ENCODE results near the gene SPACA7. TPM values are rescaled to one million over a fixed set of nuclear protein-coding genes. Genes with fewer than 3 reads are reported as not detected.

Gene SPACA7
- total and polyA plus RNA-seq, 12 donors, result not detected

DNA sequence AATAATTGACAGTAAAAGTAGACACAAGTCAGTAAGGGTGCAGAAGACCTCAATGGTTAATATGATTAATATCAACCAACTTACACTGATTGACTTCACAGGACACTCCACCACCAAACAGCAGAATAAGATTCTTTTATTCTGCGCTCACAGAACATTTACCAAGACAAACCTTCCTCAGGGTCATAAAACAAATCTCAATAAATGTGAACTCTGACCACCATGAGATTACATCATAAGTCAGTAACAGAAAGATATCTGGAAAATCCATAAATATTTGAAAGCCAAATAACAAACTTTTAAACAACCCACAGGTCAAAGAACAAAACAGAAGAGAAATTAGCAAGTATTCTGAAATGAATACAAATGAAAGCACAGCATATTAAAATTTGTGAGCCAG is 99.7 kb downstream of the SPACA7 start:
- intact Hi-C loops (cut with DNase I), result no loop called here
- 95 to 100% (median 99%) methylated on average over 1 of the region's 1 CpG for WGBS, 4 donors
- no peaks in the 10 kb centered on the region for H3K4me1 ChIP-seq (replicated peaks in 1 of 2)
- H3K27ac ChIP-seq, result no peak overlapping the region
- TF ChIP-seq POLR2A (IDR thresholded peaks at IDR 0.05), result no peak
- TF ChIP-seq, protein P1, sequence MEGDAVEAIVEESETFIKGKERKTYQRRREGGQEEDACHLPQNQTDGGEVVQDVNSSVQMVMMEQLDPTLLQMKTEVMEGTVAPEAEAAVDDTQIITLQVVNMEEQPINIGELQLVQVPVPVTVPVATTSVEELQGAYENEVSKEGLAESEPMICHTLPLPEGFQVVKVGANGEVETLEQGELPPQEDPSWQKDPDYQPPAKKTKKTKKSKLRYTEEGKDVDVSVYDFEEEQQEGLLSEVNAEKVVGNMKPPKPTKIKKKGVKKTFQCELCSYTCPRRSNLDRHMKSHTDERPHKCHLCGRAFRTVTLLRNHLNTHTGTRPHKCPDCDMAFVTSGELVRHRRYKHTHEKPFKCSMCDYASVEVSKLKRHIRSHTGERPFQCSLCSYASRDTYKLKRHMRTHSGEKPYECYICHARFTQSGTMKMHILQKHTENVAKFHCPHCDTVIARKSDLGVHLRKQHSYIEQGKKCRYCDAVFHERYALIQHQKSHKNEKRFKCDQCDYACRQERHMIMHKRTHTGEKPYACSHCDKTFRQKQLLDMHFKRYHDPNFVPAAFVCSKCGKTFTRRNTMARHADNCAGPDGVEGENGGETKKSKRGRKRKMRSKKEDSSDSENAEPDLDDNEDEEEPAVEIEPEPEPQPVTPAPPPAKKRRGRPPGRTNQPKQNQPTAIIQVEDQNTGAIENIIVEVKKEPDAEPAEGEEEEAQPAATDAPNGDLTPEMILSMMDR (IDR thresholded peaks at IDR 0.05), result no peak
- no peak overlapping the region for H3K4me3 ChIP-seq
- no peaks in the 10 kb centered on the region for H3K36me3 ChIP-seq (replicated peaks in 1 of 2)
- peaks cover 0 to 5% (median 0%) of the 10 kb centered on the region in 3 donors for H3K9me3 ChIP-seq (replicated peaks in 1 of 3)
- H3K27me3 ChIP-seq, result no peaks in the 10 kb centered on the region
- no peak for DNase-seq

DNA sequence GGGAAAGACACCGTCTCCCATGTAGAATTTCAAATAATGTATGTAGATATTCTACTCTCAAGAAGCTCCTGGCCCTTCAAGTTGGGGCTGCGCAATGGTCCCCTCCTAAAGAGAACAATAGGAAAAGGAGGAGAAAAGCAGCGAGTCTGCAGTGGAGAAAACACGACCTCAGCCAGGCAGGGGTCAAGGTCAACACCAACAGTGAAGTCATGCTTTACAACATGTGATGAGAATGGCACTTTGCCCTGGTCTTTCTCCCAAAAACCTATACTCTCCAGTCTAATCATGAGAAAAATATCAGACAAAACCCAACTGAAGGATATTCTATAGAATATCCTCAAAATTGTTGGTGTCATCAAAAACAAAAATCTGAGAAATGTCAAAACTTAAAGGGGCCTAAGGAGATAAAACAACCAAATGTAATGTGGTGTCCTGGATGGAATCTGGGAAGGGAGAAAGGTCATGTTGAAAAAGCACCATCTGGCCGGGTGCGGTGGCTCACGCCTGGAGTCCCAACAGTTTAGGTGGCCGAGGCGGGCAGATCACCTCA is 101.0 kb downstream of the SPACA7 start:
- Histone ChIP-seq H3K4me1 (replicated peaks in 1 of 2) (no peaks in the 10 kb centered on the region), H3K27me3 (no peaks in the 10 kb centered on the region), H3K27ac (no peak overlapping the region), H3K36me3 (replicated peaks in 1 of 2) (no peaks in the 10 kb centered on the region), H3K9me3 (replicated peaks in 1 of 3) (peaks cover 0 to 5% (median 0%) of the 10 kb centered on the region in 3 donors), H3K4me3 (no peak overlapping the region)
- intact Hi-C loops (cut with DNase I), result no loop called here
- 77 to 84% (median 82%) methylated on average over 9 of the region's 9 CpGs for WGBS, 4 donors
- TF ChIP-seq, protein P1 (IDR thresholded peaks at IDR 0.05), result no peak
- no peak for TF ChIP-seq POLR2A (IDR thresholded peaks at IDR 0.05)
- peak in 1 of 7 donors; percentile 13 for DNase-seq

DNA sequence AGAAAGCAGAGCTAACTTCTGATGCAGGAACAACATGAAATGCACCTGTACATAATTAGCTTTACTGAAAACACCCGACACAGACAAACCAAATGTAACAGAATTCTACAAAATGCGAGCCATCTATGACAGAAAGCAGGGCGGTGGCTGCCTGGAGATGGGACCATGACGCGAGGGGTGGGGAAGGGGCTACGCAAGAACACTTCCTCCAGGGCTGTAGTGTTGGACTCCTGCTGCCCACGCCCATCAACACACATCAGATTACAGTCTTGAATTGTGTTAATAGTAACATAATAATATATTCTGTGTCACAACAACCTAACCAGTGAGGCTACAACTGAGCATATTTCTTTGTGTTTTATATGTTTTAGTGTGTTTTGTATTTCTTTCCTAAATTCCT is 103.2 kb downstream of the SPACA7 start:
- no peaks in the 10 kb centered on the region for H3K27me3 ChIP-seq
- no peaks in the 10 kb centered on the region for H3K36me3 ChIP-seq (replicated peaks in 1 of 2)
- H3K9me3 ChIP-seq (replicated peaks in 1 of 3), result peaks cover 0 to 5% (median 0%) of the 10 kb centered on the region in 3 donors
- no peaks in the 10 kb centered on the region for H3K4me1 ChIP-seq (replicated peaks in 1 of 2)
- H3K27ac ChIP-seq, result no peak overlapping the region
- intact Hi-C loops (cut with DNase I), result no loop called here
- H3K4me3 ChIP-seq, result no peak overlapping the region
- no peak for DNase-seq
- 88 to 96% (median 91%) methylated on average over 7 of the region's 7 CpGs for WGBS, 4 donors
- TF ChIP-seq, protein P1 (IDR thresholded peaks at IDR 0.05), result no peak
- TF ChIP-seq POLR2A (IDR thresholded peaks at IDR 0.05), result no peak

DNA sequence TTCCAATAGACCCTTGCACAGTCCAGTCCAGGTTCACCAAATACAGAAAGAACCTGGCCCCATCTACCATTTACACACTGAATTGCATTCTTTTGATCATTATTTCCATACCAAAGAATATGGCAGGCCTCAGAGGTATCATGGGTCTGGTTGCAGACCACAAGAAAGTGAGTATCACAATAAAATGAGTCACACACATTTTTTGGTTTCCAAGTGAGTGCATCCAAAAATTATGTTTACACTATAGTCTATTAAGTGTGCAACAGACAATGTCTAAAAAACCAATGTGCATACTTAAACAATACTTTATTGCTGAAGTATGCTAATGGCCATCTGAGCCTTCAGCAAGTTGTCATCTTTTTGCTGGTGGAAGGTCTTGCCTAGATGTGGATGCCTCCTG is 105.3 kb downstream of the SPACA7 start:
- Histone ChIP-seq H3K4me3 (no peak overlapping the region), H3K9me3 (replicated peaks in 1 of 3) (peaks cover 0 to 5% (median 0%) of the 10 kb centered on the region in 3 donors), H3K27ac (no peak overlapping the region), H3K36me3 (replicated peaks in 1 of 2) (peaks cover 0 to 7% of the 10 kb centered on the region in 2 donors), H3K4me1 (replicated peaks in 1 of 2) (no peaks in the 10 kb centered on the region), H3K27me3 (no peaks in the 10 kb centered on the region)
- TF ChIP-seq, protein P1 (IDR thresholded peaks at IDR 0.05), result no peak
- TF ChIP-seq POLR2A (IDR thresholded peaks at IDR 0.05), result no peak
- DNase-seq, result no peak
- intact Hi-C loops (cut with DNase I), result no loop called here

All from adrenal gland (tissue), 12 donors.